Karpas-422 (cell line): ENCODE results near the gene ESPN. TPM values are rescaled to one million over a fixed set of nuclear protein-coding genes. Genes with fewer than 3 reads are reported as not detected.
"Not testable (repeated sequence)": the region's sequence is repeated elsewhere in the genome, so short reads cannot be mapped to it uniquely, and the experiment has no call there.

Experiments used
- DNase-seq: peaks from one replicate; pipeline ENCODE4 v3.0.0-alpha.2; 2015
- H2AFZ ChIP-seq: fragments of 200-600 bp; sonication (generic); 2 replicates; pipeline ENCODE4 v1.6.1; 2014; ENCODE audit warnings: antibody characterized with exemption, low read length, mixed read lengths
- H3K27ac ChIP-seq: fragments of 200-600 bp; sonication (generic); 2 replicates; pipeline ENCODE4 v1.5.1; 2014; ENCODE audit warnings: mild to moderate bottlenecking, low read length, moderate library complexity
- H3K27me3 ChIP-seq: fragments of 200-600 bp; sonication (generic); 2 replicates; pipeline ENCODE4 v1.6.1; 2014; ENCODE audit warnings: low read length, mixed read lengths
- H3K36me3 ChIP-seq: fragments of 200-600 bp; sonication (generic); 2 replicates; pipeline ENCODE4 v1.6.1; 2014; ENCODE audit warnings: low read length, mixed read lengths; ENCODE audit not compliant: insufficient read depth
- H3K4me1 ChIP-seq: fragments of 200-600 bp; sonication (generic); 2 replicates; pipeline ENCODE4 v1.6.1; 2014; ENCODE audit warnings: mild to moderate bottlenecking, low read length, mixed read lengths
- H3K4me2 ChIP-seq: fragments of 200-600 bp; sonication (generic); 2 replicates; pipeline ENCODE4 v1.6.1; 2014; ENCODE audit warnings: low read length, low read depth, mild to moderate bottlenecking; ENCODE audit not compliant: poor library complexity, severe bottlenecking
- H3K4me3 ChIP-seq: fragments of 200-600 bp; sonication (generic); 2 replicates; pipeline ENCODE4 v1.5.1; 2014; ENCODE audit warnings: mild to moderate bottlenecking, antibody characterized with exemption, low read length, mixed read lengths
- H3K79me2 ChIP-seq: fragments of 200-600 bp; sonication (generic); 2 replicates; pipeline ENCODE4 v1.6.1; 2014; ENCODE audit warnings: mild to moderate bottlenecking, low read length, mixed read lengths
- H3K9ac ChIP-seq: fragments of 200-600 bp; sonication (generic); 2 replicates; pipeline ENCODE4 v1.6.0; 2014; ENCODE audit warnings: low read length
- H3K9me2 ChIP-seq: fragments of 200-600 bp; sonication (generic), shearing (Covaris generic); replicated peaks from 2 replicates; pipeline ENCODE4 v1.6.0; 2014; ENCODE audit warnings: mild to moderate bottlenecking, low read length, moderate library complexity; ENCODE audit not compliant: insufficient read depth
- H3K9me3 ChIP-seq: fragments of 300-700, 200-600 bp; sonication (generic); 2 replicates; pipeline ENCODE4 v1.6.1; 2014; ENCODE audit warnings: low read length, mixed read lengths
- H4K20me1 ChIP-seq: fragments of 200-600 bp; sonication (generic); 2 replicates; pipeline ENCODE4 v1.6.1; 2014; ENCODE audit warnings: mild to moderate bottlenecking, antibody characterized with exemption, low read length, low read depth; ENCODE audit not compliant: insufficient read depth
- total RNA-seq: library from RNA; depleted of rRNA; stranded (reverse); fragments of >200 nt; shearing (Covaris generic); gene quantifications from 2 replicates; pipeline ENCODE4 v1.2.3, GENCODE V29; 2014; ENCODE audit warnings: low replicate concordance

ESPN gene
- total RNA-seq, 1 experiment from 2014 or later, result not detected

GRCh38 chr1:6426972-6427350, 2.4 kb downstream of the ESPN start:
- H3K9me3 ChIP-seq, result no peaks in the 10 kb centered on the region
- H3K27ac ChIP-seq, result no peak overlapping the region
- no peaks in the 10 kb centered on the region for H4K20me1 ChIP-seq
- H3K4me3 ChIP-seq, result no peak overlapping the region
- no peak overlapping the region for H3K4me2 ChIP-seq
- no peaks in the 10 kb centered on the region for H3K9me2 ChIP-seq
- no peak for DNase-seq
- no peaks in the 10 kb centered on the region; the same call in 1 of the 2 replicates for H3K4me1 ChIP-seq
- H3K36me3 ChIP-seq, result no peaks in the 10 kb centered on the region
- no peak overlapping the region for H3K9ac ChIP-seq
- H3K79me2 ChIP-seq, result no peaks in the 10 kb centered on the region
- H2AFZ ChIP-seq, result no peak overlapping the region
- no peaks in the 10 kb centered on the region for H3K27me3 ChIP-seq

- Histone ChIP-seq H3K27ac (no peak overlapping the region), H3K36me3 (no peaks in the 10 kb centered on the region), H3K9me3 (no peaks in the 10 kb centered on the region), H3K4me2 (no peak overlapping the region), H3K9me2 (no peaks in the 10 kb centered on the region), H2AFZ (no peak overlapping the region), H3K27me3 (no peaks in the 10 kb centered on the region), H3K4me1 (no peaks in the 10 kb centered on the region; the same call in 1 of the 2 replicates), H4K20me1 (no peaks in the 10 kb centered on the region), H3K79me2 (no peaks in the 10 kb centered on the region), H3K4me3 (no peak overlapping the region), H3K9ac (no peak overlapping the region)
- no peak for DNase-seq
Observed at GRCh38 chr1:6427441-6428390, 3.1 kb downstream of the ESPN start.

GRCh38 chr1:6428453-6428852, 3.9 kb downstream of the ESPN start:
- H3K27me3 ChIP-seq, H3K27ac ChIP-seq, H3K36me3 ChIP-seq, H3K9me3 ChIP-seq, DNase-seq, H3K9ac ChIP-seq, H4K20me1 ChIP-seq, H3K9me2 ChIP-seq, H3K79me2 ChIP-seq, H3K4me2 ChIP-seq, H2AFZ ChIP-seq, H3K4me1 ChIP-seq, H3K4me3 ChIP-seq: not testable (repeated sequence)

- H3K9ac ChIP-seq, H3K4me1 ChIP-seq, H2AFZ ChIP-seq, H3K9me3 ChIP-seq, H3K27ac ChIP-seq, H3K36me3 ChIP-seq, H3K79me2 ChIP-seq, H4K20me1 ChIP-seq, DNase-seq, H3K4me3 ChIP-seq, H3K4me2 ChIP-seq, H3K9me2 ChIP-seq, H3K27me3 ChIP-seq: not testable (repeated sequence)
Observed at GRCh38 chr1:6429660-6430411, 5.3 kb downstream of the ESPN start.

- not testable (repeated sequence) for H3K9me2 ChIP-seq, H3K4me1 ChIP-seq, H3K4me2 ChIP-seq, H3K27me3 ChIP-seq, H3K4me3 ChIP-seq, H4K20me1 ChIP-seq, H3K9ac ChIP-seq, H3K27ac ChIP-seq, DNase-seq, H3K9me3 ChIP-seq, H2AFZ ChIP-seq, H3K79me2 ChIP-seq, H3K36me3 ChIP-seq
Observed at GRCh38 chr1:6431645-6432579, 7.3 kb downstream of the ESPN start.

- Histone ChIP-seq H3K36me3 (no peaks in the 10 kb centered on the region), H3K79me2 (no peaks in the 10 kb centered on the region), H3K27ac (no peak overlapping the region), H3K27me3 (no peaks in the 10 kb centered on the region), H4K20me1 (0 out of 2 replicates have a peak, but pooled peaks cover 5% of the 10 kb centered on the region), H3K9me2 (no peaks in the 10 kb centered on the region), H3K9me3 (no peaks in the 10 kb centered on the region), H2AFZ (no peak overlapping the region), H3K4me3 (no peak overlapping the region), H3K9ac (no peak overlapping the region), H3K4me2 (no peak overlapping the region), H3K4me1 (peaks cover under 1% of the 10 kb centered on the region; the same call in 1 of the 2 replicates)
- no peak for DNase-seq
Observed at GRCh38 chr1:6434186-6434585, 9.6 kb downstream of the ESPN start.

GRCh38 chr1:6435129-6435528, 10.6 kb downstream of the ESPN start:
- no peak overlapping the region for H3K27ac ChIP-seq
- H3K9me3 ChIP-seq, result no peaks in the 10 kb centered on the region
- H3K27me3 ChIP-seq, result no peaks in the 10 kb centered on the region
- H3K36me3 ChIP-seq, result no peaks in the 10 kb centered on the region
- no peak overlapping the region for H3K9ac ChIP-seq
- peaks cover 3% of the 10 kb centered on the region; the same call in 1 of the 2 replicates for H3K4me1 ChIP-seq
- H2AFZ ChIP-seq, result no peak overlapping the region
- H3K4me2 ChIP-seq, result no peak overlapping the region
- no peaks in the 10 kb centered on the region for H3K79me2 ChIP-seq
- no peak overlapping the region for H3K4me3 ChIP-seq
- no peak for DNase-seq
- 0 out of 2 replicates have a peak, but pooled peaks cover 5% of the 10 kb centered on the region for H4K20me1 ChIP-seq
- no peaks in the 10 kb centered on the region for H3K9me2 ChIP-seq
